ENCODE data around the gene TNPO1. TPM values are rescaled to one million over a fixed set of nuclear protein-coding genes. Genes with fewer than 3 reads are reported as not detected.

The TNPO1 gene
- total RNA-seq, 1 experiment from 2014 or later = 347 TPM

- peak; percentile 82 for DNase-seq (ENCODE audit: low spot score)
Measured at GRCh38 chr5:72818866-72819534, 2.5 kb downstream of the TNPO1 start.

- DNase-seq (ENCODE audit: low spot score) = no peak
Measured at GRCh38 chr5:72821776-72822175, 5.3 kb downstream of the TNPO1 start.

- DNase-seq (ENCODE audit: low spot score) = no peak
Measured at GRCh38 chr5:72822944-72823343, 6.5 kb downstream of the TNPO1 start.

- no peak for DNase-seq (ENCODE audit: low spot score)
Measured at GRCh38 chr5:72829707-72830106, 13.2 kb downstream of the TNPO1 start.

GRCh38 chr5:72830362-72830761 lies 13.9 kb downstream of the TNPO1 start:
- no peak for DNase-seq (ENCODE audit: low spot score)

- DNase-seq (ENCODE audit: low spot score) = no peak
Measured at GRCh38 chr5:72831685-72832084, 15.2 kb downstream of the TNPO1 start.

- DNase-seq (ENCODE audit: low spot score) = no peak
Measured at GRCh38 chr5:72834924-72835323, 18.5 kb downstream of the TNPO1 start.

GRCh38 chr5:72835633-72836032 lies 19.2 kb downstream of the TNPO1 start:
- DNase-seq (ENCODE audit: low spot score) = no peak

- no peak for DNase-seq (ENCODE audit: low spot score)
Measured at GRCh38 chr5:72836810-72837209, 20.3 kb downstream of the TNPO1 start.

- DNase-seq (ENCODE audit: low spot score) = no peak
Measured at GRCh38 chr5:72837524-72838096, 21.1 kb downstream of the TNPO1 start.

GRCh38 chr5:72840041-72840440 lies 23.6 kb downstream of the TNPO1 start:
- DNase-seq (ENCODE audit: low spot score) = no peak

- DNase-seq (ENCODE audit: low spot score) = peak; percentile 61
Measured at GRCh38 chr5:72841756-72842535, 25.5 kb downstream of the TNPO1 start.

GRCh38 chr5:72842816-72843215 lies 26.4 kb downstream of the TNPO1 start:
- peak; percentile 74 for DNase-seq (ENCODE audit: low spot score)

GRCh38 chr5:72844218-72844603 lies 27.8 kb downstream of the TNPO1 start:
- DNase-seq (ENCODE audit: low spot score) = peak; percentile 29

GRCh38 chr5:72845889-72846288 lies 29.4 kb downstream of the TNPO1 start:
- no peak for DNase-seq (ENCODE audit: low spot score)

- DNase-seq (ENCODE audit: low spot score) = no peak
Measured at GRCh38 chr5:72846483-72846882, 30.0 kb downstream of the TNPO1 start.

- DNase-seq (ENCODE audit: low spot score) = no peak
Measured at GRCh38 chr5:72847439-72847838, 31.0 kb downstream of the TNPO1 start.

- DNase-seq (ENCODE audit: low spot score) = peak; percentile 88
Measured at GRCh38 chr5:72847989-72848473, 31.6 kb downstream of the TNPO1 start.

- DNase-seq (ENCODE audit: low spot score) = peak; percentile 27
Measured at GRCh38 chr5:72848474-72849428, 32.3 kb downstream of the TNPO1 start.

- DNase-seq (ENCODE audit: low spot score) = peak; percentile 2
Measured at GRCh38 chr5:72849546-72849945, 33.1 kb downstream of the TNPO1 start.

GRCh38 chr5:72850113-72850512 lies 33.7 kb downstream of the TNPO1 start:
- DNase-seq (ENCODE audit: low spot score) = no peak

- DNase-seq (ENCODE audit: low spot score) = no peak
Measured at GRCh38 chr5:72852356-72852755, 35.9 kb downstream of the TNPO1 start.

Data from A172 (cell line).